ENCODE results near the gene GBA2.

DNA sequence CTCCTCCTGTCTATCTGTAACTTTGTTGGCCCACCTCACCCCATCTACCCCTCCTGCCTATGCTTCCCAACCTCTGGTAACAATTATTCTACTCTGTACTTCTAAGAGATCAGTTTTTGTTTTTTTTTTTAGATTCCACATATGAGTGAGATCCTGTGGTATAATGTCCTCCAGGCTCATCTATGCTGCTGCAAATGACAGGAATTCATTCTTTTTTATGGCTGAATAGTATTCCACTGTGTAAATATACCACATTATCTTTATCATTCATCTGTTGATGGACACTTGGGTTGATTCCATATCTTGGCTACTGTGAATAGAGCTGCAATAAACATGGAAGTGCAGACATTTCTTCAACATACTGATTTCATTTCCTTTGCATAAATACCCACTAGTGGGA, 34.4 kb upstream of the GBA2 start:
- TF ChIP-seq CTCF (IDR thresholded peaks at IDR 0.05; ENCODE audit: insufficient read depth, low read length) (no peak), POLR2AphosphoS5 (IDR thresholded peaks at IDR 0.05; ENCODE audit: low read depth) (no peak), GABPA (IDR thresholded peaks at IDR 0.05; ENCODE audit: low read depth) (no peak)
- TF ChIP-seq, protein P1, sequence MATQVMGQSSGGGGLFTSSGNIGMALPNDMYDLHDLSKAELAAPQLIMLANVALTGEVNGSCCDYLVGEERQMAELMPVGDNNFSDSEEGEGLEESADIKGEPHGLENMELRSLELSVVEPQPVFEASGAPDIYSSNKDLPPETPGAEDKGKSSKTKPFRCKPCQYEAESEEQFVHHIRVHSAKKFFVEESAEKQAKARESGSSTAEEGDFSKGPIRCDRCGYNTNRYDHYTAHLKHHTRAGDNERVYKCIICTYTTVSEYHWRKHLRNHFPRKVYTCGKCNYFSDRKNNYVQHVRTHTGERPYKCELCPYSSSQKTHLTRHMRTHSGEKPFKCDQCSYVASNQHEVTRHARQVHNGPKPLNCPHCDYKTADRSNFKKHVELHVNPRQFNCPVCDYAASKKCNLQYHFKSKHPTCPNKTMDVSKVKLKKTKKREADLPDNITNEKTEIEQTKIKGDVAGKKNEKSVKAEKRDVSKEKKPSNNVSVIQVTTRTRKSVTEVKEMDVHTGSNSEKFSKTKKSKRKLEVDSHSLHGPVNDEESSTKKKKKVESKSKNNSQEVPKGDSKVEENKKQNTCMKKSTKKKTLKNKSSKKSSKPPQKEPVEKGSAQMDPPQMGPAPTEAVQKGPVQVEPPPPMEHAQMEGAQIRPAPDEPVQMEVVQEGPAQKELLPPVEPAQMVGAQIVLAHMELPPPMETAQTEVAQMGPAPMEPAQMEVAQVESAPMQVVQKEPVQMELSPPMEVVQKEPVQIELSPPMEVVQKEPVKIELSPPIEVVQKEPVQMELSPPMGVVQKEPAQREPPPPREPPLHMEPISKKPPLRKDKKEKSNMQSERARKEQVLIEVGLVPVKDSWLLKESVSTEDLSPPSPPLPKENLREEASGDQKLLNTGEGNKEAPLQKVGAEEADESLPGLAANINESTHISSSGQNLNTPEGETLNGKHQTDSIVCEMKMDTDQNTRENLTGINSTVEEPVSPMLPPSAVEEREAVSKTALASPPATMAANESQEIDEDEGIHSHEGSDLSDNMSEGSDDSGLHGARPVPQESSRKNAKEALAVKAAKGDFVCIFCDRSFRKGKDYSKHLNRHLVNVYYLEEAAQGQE (IDR thresholded peaks at IDR 0.05; ENCODE audit: insufficient replicate concordance, low read depth): no peak
